ENCODE data around the gene HECTD4.

The HECTD4 gene

DNA sequence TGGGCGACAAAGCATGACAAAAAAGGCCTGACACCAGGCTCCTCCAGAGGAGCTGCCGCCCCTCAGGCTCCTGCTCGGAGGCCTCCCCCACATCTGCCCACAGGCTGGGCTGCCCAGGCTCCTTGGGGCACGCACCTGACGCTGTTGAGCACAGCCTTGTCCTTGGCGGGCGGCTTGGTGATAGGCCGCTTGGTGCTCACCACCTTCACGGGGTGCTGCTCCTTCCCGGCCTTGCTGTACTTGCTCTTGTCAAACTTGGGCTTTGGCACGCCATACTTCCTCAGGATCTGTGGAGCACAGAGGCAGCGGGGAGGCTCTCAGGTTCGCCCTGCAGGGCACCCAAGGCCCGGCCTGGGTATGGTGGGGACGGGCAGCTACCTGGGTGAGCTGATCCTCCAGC, 203.4 kb downstream of the HECTD4 start:
- Histone ChIP-seq H3K9me3 (no peaks in the 10 kb centered on the region), H3K4me3 (ENCODE audit: low read depth in 1 of 2, low read length in 1 of 2) (no peak overlapping the region), H3K27me3 (no peaks in the 10 kb centered on the region), H3K27ac (no peak overlapping the region), H3K4me1 (ENCODE audit: control insufficient read depth in 1 of 2, insufficient read depth in 1 of 2, low read depth in 1 of 2, low read length in 1 of 2) (no peaks in the 10 kb centered on the region), H3K36me3 (peaks cover 77% of the 10 kb centered on the region)
- TF ChIP-seq, protein P1, sequence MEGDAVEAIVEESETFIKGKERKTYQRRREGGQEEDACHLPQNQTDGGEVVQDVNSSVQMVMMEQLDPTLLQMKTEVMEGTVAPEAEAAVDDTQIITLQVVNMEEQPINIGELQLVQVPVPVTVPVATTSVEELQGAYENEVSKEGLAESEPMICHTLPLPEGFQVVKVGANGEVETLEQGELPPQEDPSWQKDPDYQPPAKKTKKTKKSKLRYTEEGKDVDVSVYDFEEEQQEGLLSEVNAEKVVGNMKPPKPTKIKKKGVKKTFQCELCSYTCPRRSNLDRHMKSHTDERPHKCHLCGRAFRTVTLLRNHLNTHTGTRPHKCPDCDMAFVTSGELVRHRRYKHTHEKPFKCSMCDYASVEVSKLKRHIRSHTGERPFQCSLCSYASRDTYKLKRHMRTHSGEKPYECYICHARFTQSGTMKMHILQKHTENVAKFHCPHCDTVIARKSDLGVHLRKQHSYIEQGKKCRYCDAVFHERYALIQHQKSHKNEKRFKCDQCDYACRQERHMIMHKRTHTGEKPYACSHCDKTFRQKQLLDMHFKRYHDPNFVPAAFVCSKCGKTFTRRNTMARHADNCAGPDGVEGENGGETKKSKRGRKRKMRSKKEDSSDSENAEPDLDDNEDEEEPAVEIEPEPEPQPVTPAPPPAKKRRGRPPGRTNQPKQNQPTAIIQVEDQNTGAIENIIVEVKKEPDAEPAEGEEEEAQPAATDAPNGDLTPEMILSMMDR (IDR thresholded peaks at IDR 0.05), result no peak

DNA sequence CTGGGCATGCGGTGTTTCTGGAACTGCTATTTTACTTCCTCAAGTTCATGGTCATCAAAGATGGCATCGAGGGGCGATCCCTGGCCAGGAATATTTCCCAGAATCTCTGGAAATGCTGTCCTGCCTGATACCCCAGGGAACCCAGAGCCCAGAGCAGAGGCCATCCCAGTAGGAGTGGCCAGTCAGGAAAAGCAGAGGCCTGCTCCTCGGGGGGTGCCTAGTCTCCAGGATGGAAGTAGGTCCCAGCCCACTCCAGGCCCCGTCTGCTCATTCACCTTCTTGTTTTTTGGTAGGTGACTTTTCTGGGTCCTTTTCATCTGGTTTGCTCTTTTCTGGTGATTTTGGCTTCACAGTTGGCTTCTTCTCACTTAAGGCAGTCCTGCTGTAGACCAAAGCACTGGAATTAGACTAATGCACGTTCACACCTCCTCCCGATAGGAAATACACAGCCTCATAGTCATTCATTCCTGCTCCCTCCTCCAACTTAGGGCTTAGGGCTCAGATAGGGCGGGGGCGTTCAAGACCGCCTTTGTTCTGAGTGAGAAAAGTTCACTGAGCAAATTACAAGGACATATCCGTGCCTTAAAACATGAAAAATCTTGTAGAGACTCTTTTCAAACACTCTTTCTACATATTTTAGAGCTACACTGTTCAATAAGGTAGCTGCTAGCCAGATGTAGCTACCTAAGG, 205.8 kb downstream of the HECTD4 start:
- TF ChIP-seq, protein P1 (IDR thresholded peaks at IDR 0.05), result no peak
- no peaks in the 10 kb centered on the region for H3K4me1 ChIP-seq (ENCODE audit: control insufficient read depth in 1 of 2, insufficient read depth in 1 of 2, low read depth in 1 of 2, low read length in 1 of 2)
- H3K27me3 ChIP-seq, result no peaks in the 10 kb centered on the region
- H3K36me3 ChIP-seq, result peaks cover 76% of the 10 kb centered on the region
- H3K9me3 ChIP-seq, result no peaks in the 10 kb centered on the region
- H3K4me3 ChIP-seq (ENCODE audit: low read depth in 1 of 2, low read length in 1 of 2), result no peak overlapping the region
- no peak overlapping the region for H3K27ac ChIP-seq

DNA sequence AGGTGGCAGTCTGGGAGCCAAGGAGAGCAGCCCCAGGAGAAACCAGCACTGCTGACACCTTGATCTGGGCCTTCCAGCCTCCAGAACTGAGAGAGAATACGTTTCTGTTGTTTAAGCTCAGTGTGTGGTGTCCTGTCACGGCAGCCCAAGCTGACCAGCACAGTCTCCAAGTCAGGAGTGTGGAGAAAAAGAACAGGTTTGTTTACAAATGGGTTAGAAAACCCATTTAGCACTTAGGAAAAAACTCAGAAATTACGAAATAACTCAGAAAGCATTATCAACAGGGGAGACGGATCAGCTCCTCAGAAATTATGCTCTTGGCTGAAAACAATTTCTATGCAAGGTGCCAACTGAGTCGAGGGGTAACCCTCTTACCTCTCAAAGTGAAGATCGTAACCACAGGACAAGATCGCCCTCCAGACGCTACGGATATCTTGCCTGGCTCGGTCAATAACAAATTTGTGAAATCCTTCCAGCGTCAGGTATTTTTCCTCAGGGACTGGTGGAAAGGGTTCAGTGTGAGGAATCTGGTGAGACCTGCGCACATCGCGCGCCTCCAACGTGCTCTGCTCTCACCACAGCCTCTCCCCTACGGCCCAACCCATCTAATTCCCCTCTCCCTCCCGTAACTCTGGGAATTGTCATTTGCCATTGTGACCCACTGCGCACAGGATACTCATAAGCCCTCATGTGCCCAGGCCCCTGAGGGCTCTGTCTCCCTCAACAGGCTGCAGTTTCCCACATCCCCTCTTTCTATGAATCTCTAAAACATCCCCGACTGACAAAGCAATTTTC, 206.7 kb downstream of the HECTD4 start:
- H3K4me3 ChIP-seq (ENCODE audit: low read depth in 1 of 2, low read length in 1 of 2), result no peak overlapping the region
- peaks cover 82% of the 10 kb centered on the region for H3K36me3 ChIP-seq
- H3K9me3 ChIP-seq, result no peaks in the 10 kb centered on the region
- no peak overlapping the region for H3K27ac ChIP-seq
- TF ChIP-seq, protein P1 (IDR thresholded peaks at IDR 0.05), result no peak
- H3K4me1 ChIP-seq (ENCODE audit: control insufficient read depth in 1 of 2, insufficient read depth in 1 of 2, low read depth in 1 of 2, low read length in 1 of 2), result no peaks in the 10 kb centered on the region
- H3K27me3 ChIP-seq, result no peaks in the 10 kb centered on the region

DNA sequence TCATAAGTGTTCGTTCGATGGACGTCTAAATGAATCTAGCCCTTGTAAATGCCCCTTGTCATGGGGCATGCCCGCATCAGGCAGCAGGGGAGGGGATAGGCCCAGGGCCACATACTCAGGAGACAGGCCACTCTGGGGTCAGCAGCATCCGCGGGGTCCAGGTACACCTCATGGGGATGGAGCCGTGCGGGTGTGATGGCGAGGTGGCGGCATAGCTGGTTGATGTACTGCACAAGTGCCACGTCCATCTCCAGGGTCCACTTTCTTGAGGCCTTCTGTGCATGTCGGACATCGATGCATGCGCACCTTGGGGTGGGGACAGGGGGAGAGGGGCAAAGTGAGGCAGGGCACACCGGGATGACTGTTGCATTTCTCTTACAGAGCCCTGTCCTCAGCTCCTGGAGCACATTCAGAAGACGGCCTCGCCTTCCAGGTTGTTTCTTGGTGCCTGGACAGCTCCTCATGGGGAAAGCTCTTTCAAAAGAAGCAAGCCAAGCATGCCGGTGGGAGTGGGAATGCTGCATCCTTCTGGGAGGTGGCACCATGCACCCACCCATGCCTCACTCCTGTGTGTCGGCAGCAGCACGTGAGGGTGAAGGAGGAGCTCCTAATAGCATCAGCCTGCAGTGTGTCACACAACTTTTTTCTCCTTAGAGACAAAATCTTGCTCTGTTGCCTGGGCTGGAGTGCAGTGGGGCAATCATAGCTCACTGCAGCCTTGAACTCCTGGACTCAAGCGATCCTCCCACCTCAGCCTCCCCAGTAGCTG, 209.5 kb downstream of the HECTD4 start:
- H3K36me3 ChIP-seq, result peaks cover 85% of the 10 kb centered on the region

DNA sequence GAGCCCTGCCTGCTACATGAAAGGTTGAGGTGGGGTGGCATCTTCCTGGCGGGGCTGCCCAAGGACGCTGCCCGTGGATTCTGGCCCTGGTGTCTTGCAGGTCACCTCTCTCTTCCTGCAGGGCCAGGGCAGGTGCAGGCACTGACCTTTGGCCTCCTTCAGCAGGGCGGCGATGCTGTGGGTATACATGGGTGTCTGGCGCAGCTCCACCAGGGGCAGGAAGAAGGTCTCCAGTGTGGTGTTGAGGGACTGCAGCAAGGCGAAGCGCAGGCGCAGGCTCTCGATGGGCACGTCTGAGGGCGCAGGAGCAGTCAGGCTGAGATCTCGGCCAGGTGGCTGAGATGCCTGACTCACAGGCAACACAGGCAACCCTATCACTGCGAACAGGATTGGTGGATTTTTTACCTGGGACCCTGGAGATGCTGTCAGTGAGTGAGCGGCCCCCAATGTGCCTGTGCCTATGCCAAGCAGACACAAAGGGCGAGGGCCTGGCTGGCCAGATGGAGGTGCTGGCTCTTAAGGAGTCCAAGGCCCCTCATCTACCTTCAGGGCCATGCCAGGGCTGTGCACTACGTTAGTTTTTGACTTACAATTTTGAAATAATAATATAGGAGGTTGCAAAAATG, 211.1 kb downstream of the HECTD4 start:
- Histone ChIP-seq H3K4me3 (ENCODE audit: low read depth in 1 of 2, low read length in 1 of 2) (no peak overlapping the region), H3K4me1 (ENCODE audit: control insufficient read depth in 1 of 2, insufficient read depth in 1 of 2, low read depth in 1 of 2, low read length in 1 of 2) (no peaks in the 10 kb centered on the region), H3K36me3 (peaks cover 94% of the 10 kb centered on the region), H3K27ac (no peak overlapping the region), H3K9me3 (no peaks in the 10 kb centered on the region), H3K27me3 (no peaks in the 10 kb centered on the region)
- TF ChIP-seq, protein P1 (IDR thresholded peaks at IDR 0.05), result no peak

More for the DNA sequence above, 209.5 kb downstream of the HECTD4 start:
- Histone ChIP-seq H3K9me3 (no peaks in the 10 kb centered on the region), H3K4me1 (ENCODE audit: control insufficient read depth in 1 of 2, insufficient read depth in 1 of 2, low read depth in 1 of 2, low read length in 1 of 2) (no peaks in the 10 kb centered on the region), H3K27ac (no peak overlapping the region), H3K27me3 (no peaks in the 10 kb centered on the region), H3K4me3 (ENCODE audit: low read depth in 1 of 2, low read length in 1 of 2) (no peak overlapping the region)
- TF ChIP-seq, protein P1 (IDR thresholded peaks at IDR 0.05), result no peak
